Transverse colon (tissue), 3 donors: Measurements from ENCODE around the gene CHD1L.

ENCODE experiments used
- CTCF ChIP-seq, 5 experiments: fragments of 200-600 bp in 3 of 5; fragments of 450-650 bp in 2 of 5; sonication (generic) in 3 of 5; IDR thresholded peaks; 1 replicate in 2 of 5; 2 replicates in 3 of 5; pipeline ENCODE4 v1.5.1; 2016 to 2017; ENCODE audit warnings: antibody characterized with exemption in 5 of 5, inconsistent platforms in 3 of 5, mild to moderate bottlenecking in 2 of 5, moderate library complexity in 1 of 5
- POLR2A ChIP-seq: fragments of 450-650 bp; IDR thresholded peaks from one replicate; pipeline ENCODE4 v1.6.1; 2016; ENCODE audit warnings: antibody characterized with exemption, mild to moderate bottlenecking, moderate library complexity

- TF ChIP-seq CTCF (IDR thresholded peaks at IDR 0.05) (no peak), POLR2A (no peak)
Measured at GRCh38 chr1:147292012-147292411, 49.5 kb downstream of the CHD1L start.
